Loucy (cell line): ENCODE results near the gene PEF1.

Experiments used
- H2AFZ ChIP-seq: fragments of 200-600 bp; sonication (generic); 2 replicates; pipeline ENCODE4 v1.6.0; 2016; ENCODE audit warnings: antibody characterized with exemption, mild to moderate bottlenecking, low read length, moderate library complexity
- H3F3A ChIP-seq: fragments of 200-600 bp; 2 replicates; pipeline ENCODE4 v1.6.0; 2016; ENCODE audit warnings: antibody characterized with exemption, low read depth, mild to moderate bottlenecking
- H3K27me3 ChIP-seq: fragments of 200-600 bp; sonication (generic); 2 replicates; pipeline ENCODE4 v1.6.1; 2014; ENCODE audit warnings: low read length, mild to moderate bottlenecking; ENCODE audit not compliant: insufficient read depth, poor library complexity, severe bottlenecking
- H3K36me3 ChIP-seq: fragments of 200-600 bp; sonication (generic); 2 replicates; pipeline ENCODE4 v1.6.1; 2016; ENCODE audit warnings: low read length; ENCODE audit not compliant: insufficient read depth
- H3K4me1 ChIP-seq: fragments of 200-600 bp; sonication (generic); 2 replicates; pipeline ENCODE4 v1.5.1; 2014; ENCODE audit warnings: low read length, mild to moderate bottlenecking; ENCODE audit not compliant: insufficient read depth, poor library complexity, severe bottlenecking
- H3K4me2 ChIP-seq: fragments of 200-600 bp; sonication (generic); 2 replicates; pipeline ENCODE4 v1.6.0; 2014; ENCODE audit warnings: antibody characterized with exemption, low read length, low read depth, mild to moderate bottlenecking; ENCODE audit not compliant: poor library complexity, severe bottlenecking
- H3K4me3 ChIP-seq: fragments of 200-600 bp; sonication (generic); 2 replicates; pipeline ENCODE4 v1.5.1; 2014; ENCODE audit warnings: low read length, mild to moderate bottlenecking, mixed read lengths; ENCODE audit not compliant: poor library complexity, severe bottlenecking
- H3K79me2 ChIP-seq: fragments of 200-600 bp; sonication (generic); 2 replicates; pipeline ENCODE4 v1.6.1; 2014; ENCODE audit warnings: low read length; ENCODE audit not compliant: insufficient read depth
- H3K9ac ChIP-seq: fragments of 200-600 bp; sonication (generic); 2 replicates; pipeline ENCODE4 v1.6.0; 2014; ENCODE audit warnings: mild to moderate bottlenecking, low read depth, low read length, moderate library complexity; ENCODE audit not compliant: poor library complexity, severe bottlenecking
- H3K9me2 ChIP-seq: fragments of 200-600 bp; sonication (generic); replicated peaks from 2 replicates; pipeline ENCODE4 v1.6.1; 2016; ENCODE audit warnings: low read depth, low read length, mixed read lengths
- H3K9me3 ChIP-seq: fragments of 200-600 bp; sonication (generic); 2 replicates; pipeline ENCODE4 v1.6.1; 2014; ENCODE audit warnings: mild to moderate bottlenecking, antibody characterized with exemption, low read length, low read depth; ENCODE audit not compliant: insufficient read depth
- H4K20me1 ChIP-seq: fragments of 200-600 bp; sonication (generic); 2 replicates; pipeline ENCODE4 v1.6.0; 2014; ENCODE audit warnings: antibody characterized with exemption, low read length, mild to moderate bottlenecking; ENCODE audit not compliant: insufficient read depth, poor library complexity, severe bottlenecking
- EZH2phosphoT487 ChIP-seq: fragments of 200-600 bp; IDR thresholded peaks from 2 replicates; pipeline ENCODE4 v1.6.1; 2018; ENCODE audit warnings: antibody characterized with exemption, mild to moderate bottlenecking, moderate library complexity, borderline replicate concordance
- TF ChIP-seq, protein P1 (sequence below): fragments of 200-600 bp; sonication (generic); conservative IDR thresholded peaks from 2 replicates; pipeline ENCODE4 v1.5.1; 2014; ENCODE audit warnings: mild to moderate bottlenecking, antibody characterized with exemption, low read length

PEF1 gene

DNA sequence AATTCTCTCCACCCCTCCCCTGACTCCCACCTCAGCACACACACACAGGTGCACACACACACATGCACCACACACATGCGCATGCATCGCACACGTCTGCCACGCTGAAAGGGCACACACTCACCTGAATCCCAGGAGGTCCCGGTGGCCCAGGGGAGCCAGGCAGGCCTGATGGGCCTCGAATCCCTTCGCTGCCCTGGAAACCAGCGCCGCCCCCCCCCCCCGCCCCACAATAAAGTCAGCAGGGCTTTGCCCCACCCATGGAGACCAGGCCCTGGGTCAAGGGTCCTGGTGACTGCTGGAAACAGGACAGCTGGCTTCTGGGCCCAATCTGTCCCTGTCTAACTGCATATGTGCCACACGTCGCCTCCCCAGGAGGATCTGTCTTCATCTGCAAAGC lies 17.8 kb upstream of the PEF1 start:
- Histone ChIP-seq H3K9me3 (no peaks in the 10 kb centered on the region), H3K4me1 (no peaks in the 10 kb centered on the region), H3F3A (no peaks in the 10 kb centered on the region), H3K36me3 (no peaks in the 10 kb centered on the region), H3K27me3 (no peaks in the 10 kb centered on the region), H3K4me2 (no peak overlapping the region), H3K9ac (no peak overlapping the region), H4K20me1 (no peaks in the 10 kb centered on the region), H3K9me2 (no peaks in the 10 kb centered on the region), H3K4me3 (no peak overlapping the region), H2AFZ (no peak overlapping the region), H3K79me2 (no peaks in the 10 kb centered on the region)
- TF ChIP-seq EZH2phosphoT487 = no peak
- TF ChIP-seq, protein P1, sequence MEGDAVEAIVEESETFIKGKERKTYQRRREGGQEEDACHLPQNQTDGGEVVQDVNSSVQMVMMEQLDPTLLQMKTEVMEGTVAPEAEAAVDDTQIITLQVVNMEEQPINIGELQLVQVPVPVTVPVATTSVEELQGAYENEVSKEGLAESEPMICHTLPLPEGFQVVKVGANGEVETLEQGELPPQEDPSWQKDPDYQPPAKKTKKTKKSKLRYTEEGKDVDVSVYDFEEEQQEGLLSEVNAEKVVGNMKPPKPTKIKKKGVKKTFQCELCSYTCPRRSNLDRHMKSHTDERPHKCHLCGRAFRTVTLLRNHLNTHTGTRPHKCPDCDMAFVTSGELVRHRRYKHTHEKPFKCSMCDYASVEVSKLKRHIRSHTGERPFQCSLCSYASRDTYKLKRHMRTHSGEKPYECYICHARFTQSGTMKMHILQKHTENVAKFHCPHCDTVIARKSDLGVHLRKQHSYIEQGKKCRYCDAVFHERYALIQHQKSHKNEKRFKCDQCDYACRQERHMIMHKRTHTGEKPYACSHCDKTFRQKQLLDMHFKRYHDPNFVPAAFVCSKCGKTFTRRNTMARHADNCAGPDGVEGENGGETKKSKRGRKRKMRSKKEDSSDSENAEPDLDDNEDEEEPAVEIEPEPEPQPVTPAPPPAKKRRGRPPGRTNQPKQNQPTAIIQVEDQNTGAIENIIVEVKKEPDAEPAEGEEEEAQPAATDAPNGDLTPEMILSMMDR = no peak

DNA sequence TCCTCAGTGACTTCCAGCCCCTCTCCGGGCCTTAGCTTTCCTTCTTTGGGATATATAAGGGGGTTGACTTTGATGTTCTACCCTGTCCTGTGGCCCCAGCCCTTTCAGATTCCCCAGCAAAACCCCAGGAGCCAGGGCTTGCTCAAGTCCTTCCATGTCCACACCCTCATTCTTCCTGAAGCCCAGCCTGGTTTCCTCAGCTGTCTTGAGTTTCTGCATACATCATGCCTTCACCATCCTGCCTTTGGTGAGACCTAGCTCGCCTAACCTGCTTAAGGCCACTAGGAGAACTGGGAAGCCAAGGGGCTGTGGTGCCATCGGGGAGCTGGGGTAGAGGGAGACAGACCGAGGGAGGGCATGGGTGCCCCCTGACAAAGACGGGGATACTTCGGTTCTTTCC lies 17.2 kb upstream of the PEF1 start:
- Histone ChIP-seq H3F3A (no peaks in the 10 kb centered on the region), H3K4me1 (no peaks in the 10 kb centered on the region), H3K36me3 (no peaks in the 10 kb centered on the region), H3K9ac (no peak overlapping the region), H3K4me3 (no peak overlapping the region), H3K79me2 (no peaks in the 10 kb centered on the region), H3K9me2 (no peaks in the 10 kb centered on the region), H3K4me2 (no peak overlapping the region), H3K27me3 (no peaks in the 10 kb centered on the region), H2AFZ (no peak overlapping the region), H3K9me3 (no peaks in the 10 kb centered on the region), H4K20me1 (no peaks in the 10 kb centered on the region)
- TF ChIP-seq, protein P1 = no peak
- no peak for TF ChIP-seq EZH2phosphoT487

DNA sequence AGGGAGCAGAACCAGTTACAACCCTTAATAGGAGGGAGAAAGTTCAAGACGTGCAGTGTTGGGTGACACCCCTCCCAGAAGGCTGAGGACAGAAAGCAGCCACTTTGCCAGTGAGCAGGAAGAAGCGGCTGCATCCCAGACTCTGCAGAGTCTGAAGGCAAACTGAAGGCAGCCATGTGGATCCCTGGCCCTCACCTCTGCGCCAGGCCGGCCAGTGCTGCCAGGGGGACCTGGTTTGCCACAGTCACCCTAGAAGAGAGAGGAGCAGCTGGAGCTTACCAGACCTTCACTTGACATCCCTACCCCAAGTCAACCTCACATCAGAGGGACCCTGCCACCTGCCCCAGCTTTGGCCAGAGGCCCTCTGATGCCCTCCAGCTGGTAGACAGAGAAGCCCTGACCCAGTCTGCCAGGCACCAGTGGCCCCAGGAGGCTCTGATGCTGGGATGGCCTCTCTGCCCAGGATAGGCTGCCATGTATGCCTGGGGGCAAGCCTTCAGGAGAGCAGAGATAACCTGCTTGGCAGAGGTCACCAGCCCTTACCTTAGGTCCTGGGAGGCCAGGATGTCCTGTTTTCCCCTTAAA lies 16.3 kb upstream of the PEF1 start:
- no peak overlapping the region for H3K9ac ChIP-seq
- no peaks in the 10 kb centered on the region for H3K9me2 ChIP-seq
- no peaks in the 10 kb centered on the region for H3K9me3 ChIP-seq
- no peaks in the 10 kb centered on the region for H3K4me1 ChIP-seq
- H3K4me3 ChIP-seq = no peak overlapping the region
- H3K36me3 ChIP-seq = no peaks in the 10 kb centered on the region
- H4K20me1 ChIP-seq = no peaks in the 10 kb centered on the region
- no peak overlapping the region for H2AFZ ChIP-seq
- H3K27me3 ChIP-seq = no peaks in the 10 kb centered on the region
- TF ChIP-seq EZH2phosphoT487 = no peak
- H3F3A ChIP-seq = no peaks in the 10 kb centered on the region
- no peak overlapping the region for H3K4me2 ChIP-seq
- no peaks in the 10 kb centered on the region for H3K79me2 ChIP-seq

DNA sequence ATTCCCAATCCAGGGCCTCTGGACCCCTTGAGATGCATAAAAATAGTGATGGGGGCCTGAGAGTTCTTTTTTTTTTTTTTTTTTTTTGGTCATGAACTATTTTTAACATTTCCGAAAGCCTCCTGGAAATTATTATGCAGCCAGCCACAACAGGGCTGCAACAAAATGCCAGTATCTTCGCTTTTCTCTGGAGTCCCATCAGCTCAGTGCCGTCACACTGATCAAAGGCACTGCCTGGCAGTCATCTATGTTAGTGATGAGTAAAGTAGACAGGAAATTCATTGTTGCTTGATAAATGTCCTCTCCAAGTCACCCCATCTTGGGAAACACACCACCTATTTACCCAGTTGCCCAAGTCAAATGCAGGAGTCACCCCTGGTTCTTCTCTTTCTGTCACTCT lies 15.2 kb upstream of the PEF1 start:
- no peaks in the 10 kb centered on the region for H3K36me3 ChIP-seq

More for the DNA sequence above, 15.2 kb upstream of the PEF1 start:
- no peaks in the 10 kb centered on the region for H3K4me1 ChIP-seq
- no peaks in the 10 kb centered on the region for H3K27me3 ChIP-seq
- H2AFZ ChIP-seq = no peak overlapping the region
- no peak for TF ChIP-seq EZH2phosphoT487
- TF ChIP-seq, protein P1 = no peak
- no peak overlapping the region for H3K4me3 ChIP-seq
- no peak overlapping the region for H3K9ac ChIP-seq
- no peaks in the 10 kb centered on the region for H3K79me2 ChIP-seq
- no peaks in the 10 kb centered on the region for H3K9me2 ChIP-seq
- no peaks in the 10 kb centered on the region for H3K9me3 ChIP-seq
- no peaks in the 10 kb centered on the region for H4K20me1 ChIP-seq
- no peaks in the 10 kb centered on the region for H3F3A ChIP-seq
- no peak overlapping the region for H3K4me2 ChIP-seq
